Thoracic aorta (tissue), 2 donors: ENCODE results near the gene TDP2. TPM values are rescaled to one million over a fixed set of nuclear protein-coding genes. Genes with fewer than 3 reads are reported as not detected.

Experiments
- ATAC-seq: fragments of 150-250 bp; one replicate; pipeline ENCODE4 v1.8.0; 2017; ENCODE audit warnings: low read depth; ENCODE audit not compliant: insufficient number of reproducible peaks, low FRiP score
- DNase-seq: peaks from one replicate; pipeline ENCODE4 v3.0.0-alpha.2; 2020; ENCODE audit warnings: low spot score
- H3K27ac ChIP-seq, 2 donors: fragments of 200-600 bp; sonication (generic); 1 replicate in 1 of 2; 2 replicates in 1 of 2; pipeline ENCODE4 v1.5.1; 2016; ENCODE audit warnings: mild to moderate bottlenecking in 2 of 2, moderate library complexity in 2 of 2
- H3K27me3 ChIP-seq: fragments of 200-600 bp; sonication (generic); replicated peaks from 2 replicates; pipeline ENCODE4 v1.6.0; 2016; ENCODE audit warnings: mild to moderate bottlenecking; ENCODE audit not compliant: insufficient read depth
- H3K36me3 ChIP-seq: fragments of 200-600 bp; sonication (generic); one replicate; pipeline ENCODE4 v1.5.1; 2016
- H3K4me1 ChIP-seq, 2 donors: fragments of 200-600 bp; sonication (generic); 1 replicate in 1 of 2; 2 replicates in 1 of 2; pipeline versions ENCODE4 v1.5.1 to v1.6.0; 2016; ENCODE audit warnings: low read depth in 2 of 2, mild to moderate bottlenecking in 1 of 2; ENCODE audit not compliant: control insufficient read depth in 1 of 2
- H3K4me3 ChIP-seq: fragments of 200-600 bp; sonication (generic); 2 replicates; pipeline ENCODE4 v1.5.1; 2016; ENCODE audit warnings: mild to moderate bottlenecking
- H3K9me3 ChIP-seq: fragments of 200-600 bp; sonication (generic); 2 replicates; pipeline ENCODE4 v1.5.1; 2016
- CTCF ChIP-seq: fragments of 200-600 bp; sonication (generic); IDR thresholded peaks from one replicate; pipeline ENCODE4 v1.5.1; 2019; ENCODE audit warnings: antibody characterized with exemption
- total RNA-seq, 2 donors: library from RNA; depleted of rRNA; stranded (reverse); fragments of >200 nt; gene quantifications; one replicate each; pipeline versions ENCODE4 v1.1.0 to v1.2.3, GENCODE V29; 2016

TDP2 gene
- total RNA-seq, 2 donors from 2014 or later: 31.1 to 40.3 TPM

- Histone ChIP-seq H3K27ac (no peak overlapping the region), H3K4me3 (no peak overlapping the region), H3K9me3 (no peaks in the 10 kb centered on the region), H3K36me3 (no peaks in the 10 kb centered on the region), H3K4me1 (peaks cover 4 to 9% of the 10 kb centered on the region in 2 donors), H3K27me3 (no peaks in the 10 kb centered on the region)
- no peak for DNase-seq
- no peak for ATAC-seq
- no peak for TF ChIP-seq CTCF
Measured at GRCh38 chr6:24692848-24693592, 26.3 kb upstream of the TDP2 start.

DNA sequence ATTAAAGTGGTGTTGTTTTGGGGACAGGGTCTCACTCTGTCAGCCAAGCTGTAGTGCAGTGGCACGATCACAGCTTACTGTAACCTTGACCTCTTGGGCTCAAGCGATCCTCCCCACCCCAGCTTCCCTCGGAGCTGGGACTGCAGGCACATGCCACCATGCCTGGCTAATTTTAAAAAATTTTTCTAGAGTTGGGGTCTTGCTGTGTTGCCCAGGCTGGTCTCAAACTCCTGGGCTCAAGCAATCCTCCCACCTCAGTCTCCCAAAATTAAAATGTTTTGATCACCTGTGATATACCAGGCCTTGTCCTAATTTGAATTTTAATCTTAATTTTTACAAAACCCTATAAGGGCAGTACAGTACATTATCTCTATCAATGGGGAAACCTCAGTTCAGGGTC lies 25.7 kb upstream of the TDP2 start:
- H3K4me1 ChIP-seq: peaks cover 4 to 9% of the 10 kb centered on the region in 2 donors
- H3K4me3 ChIP-seq: no peak overlapping the region
- DNase-seq: no peak
- ATAC-seq: no peak
- H3K9me3 ChIP-seq: no peaks in the 10 kb centered on the region
- no peak overlapping the region for H3K27ac ChIP-seq
- no peaks in the 10 kb centered on the region for H3K36me3 ChIP-seq
- TF ChIP-seq CTCF: no peak
- no peaks in the 10 kb centered on the region for H3K27me3 ChIP-seq

GRCh38 chr6:24692003-24692402 lies 25.3 kb upstream of the TDP2 start:
- DNase-seq: no peak
- Histone ChIP-seq H3K36me3 (no peaks in the 10 kb centered on the region), H3K4me3 (no peak overlapping the region), H3K27me3 (no peaks in the 10 kb centered on the region), H3K4me1 (peaks cover 4 to 9% of the 10 kb centered on the region in 2 donors), H3K9me3 (no peaks in the 10 kb centered on the region), H3K27ac (no peak overlapping the region)
- TF ChIP-seq CTCF: no peak
- no peak for ATAC-seq

GRCh38 chr6:24691550-24691949 lies 24.9 kb upstream of the TDP2 start:
- peaks cover 4 to 9% of the 10 kb centered on the region in 2 donors for H3K4me1 ChIP-seq
- no peaks in the 10 kb centered on the region for H3K9me3 ChIP-seq
- H3K4me3 ChIP-seq: no peak overlapping the region
- no peaks in the 10 kb centered on the region for H3K36me3 ChIP-seq
- DNase-seq (no peak), ATAC-seq (no peak)
- TF ChIP-seq CTCF: no peak
- H3K27me3 ChIP-seq: no peaks in the 10 kb centered on the region
- H3K27ac ChIP-seq: no peak overlapping the region

- no peaks in the 10 kb centered on the region for H3K36me3 ChIP-seq
- H3K4me3 ChIP-seq: no peak overlapping the region
- H3K27ac ChIP-seq: no peak overlapping the region
- no peaks in the 10 kb centered on the region for H3K27me3 ChIP-seq
- DNase-seq: no peak
- H3K9me3 ChIP-seq: no peaks in the 10 kb centered on the region
- H3K4me1 ChIP-seq: peaks cover 4 to 9% of the 10 kb centered on the region in 2 donors
- TF ChIP-seq CTCF: no peak
- no peak for ATAC-seq
Measured at GRCh38 chr6:24690593-24690992, 23.9 kb upstream of the TDP2 start.
